Smooth muscle cell (in vitro differentiated cells): ENCODE results near the gene SMIM29. TPM values are rescaled to one million over a fixed set of nuclear protein-coding genes. Genes with fewer than 3 reads are reported as not detected.

Source experiments
- DNase-seq: peaks from one replicate; lab custom pipeline; 2025; ENCODE audit not compliant: unreplicated experiment; lab: John Stamatoyannopoulos, UW
- H2AFZ ChIP-seq: fragments of 200-600 bp; sonication (generic); 2 replicates; pipeline ENCODE4 v1.6.0; 2016; ENCODE audit warnings: antibody characterized with exemption, low read depth, mild to moderate bottlenecking
- H3F3A ChIP-seq: fragments of 200-600 bp; sonication (generic); 2 replicates; pipeline ENCODE4 v1.6.0; 2017; ENCODE audit warnings: antibody characterized with exemption, low read depth
- H3K27ac ChIP-seq: fragments of 200-600 bp; sonication (generic); 2 replicates; pipeline ENCODE4 v1.5.1; 2016; ENCODE audit warnings: low read depth, mild to moderate bottlenecking
- H3K27me3 ChIP-seq: fragments of 200-600 bp; sonication (generic); 2 replicates; pipeline ENCODE4 v1.6.1; 2016; ENCODE audit warnings: low read depth, mild to moderate bottlenecking
- H3K36me3 ChIP-seq: fragments of 200-600 bp; sonication (generic); 2 replicates; pipeline ENCODE4 v1.5.1; 2016; ENCODE audit warnings: low read depth
- H3K4me1 ChIP-seq: fragments of 200-600 bp; sonication (generic); 2 replicates; pipeline ENCODE4 v1.5.1; 2016; ENCODE audit warnings: low read depth
- H3K4me2 ChIP-seq: fragments of 200-600 bp; sonication (generic); 2 replicates; pipeline ENCODE4 v1.6.0; 2016; ENCODE audit warnings: mild to moderate bottlenecking
- H3K4me3 ChIP-seq: fragments of 200-600 bp; sonication (generic); 2 replicates; pipeline ENCODE4 v1.5.1; 2016; ENCODE audit warnings: mild to moderate bottlenecking
- H3K79me2 ChIP-seq: fragments of 200-600 bp; sonication (generic); 2 replicates; pipeline ENCODE4 v1.6.0; 2016; ENCODE audit warnings: low read depth, mild to moderate bottlenecking
- H3K9ac ChIP-seq: fragments of 200-600 bp; sonication (generic); 2 replicates; pipeline ENCODE4 v1.6.0; 2016; ENCODE audit warnings: low read depth
- H3K9me3 ChIP-seq: fragments of 200-600 bp; sonication (generic); replicated peaks from 2 replicates; pipeline ENCODE4 v1.5.1; 2016; ENCODE audit warnings: low read depth
- H4K20me1 ChIP-seq: fragments of 200-600 bp; sonication (generic); 2 replicates; pipeline ENCODE4 v1.6.0; 2016; ENCODE audit warnings: low read depth
- CTCF ChIP-seq: fragments of 200-600 bp; sonication (generic); IDR thresholded peaks from 2 replicates; pipeline ENCODE4 v1.5.1; 2017; ENCODE audit warnings: borderline replicate concordance, mild to moderate bottlenecking, antibody characterized with exemption; ENCODE audit not compliant: insufficient read depth, poor library complexity, severe bottlenecking
- WGBS: methylation state at CpG from one replicate; pipeline ENCODE4 v1.1.7; 2016; ENCODE audit warnings: low lambda C conversion rate; 5-methylcytosine and 5-hydroxymethylcytosine counted together
- polyA plus RNA-seq: library from polyadenylated mRNA; unstranded; fragments of >200 nt; fragmentation: Nextera tagmentation; extraction: Ambion mirVana; gene quantifications from 2 replicates; pipeline ENCODE4 v1.2.1, GENCODE V29; 2016
- total RNA-seq: library from RNA; depleted of rRNA; stranded (reverse); fragments of >200 nt; gene quantifications from 2 replicates; pipeline ENCODE4 v1.2.3, GENCODE V29; 2014

Gene SMIM29
- total and polyA plus RNA-seq, 2 experiments from 2014 or later: 29.2 to 29.7 TPM

DNA sequence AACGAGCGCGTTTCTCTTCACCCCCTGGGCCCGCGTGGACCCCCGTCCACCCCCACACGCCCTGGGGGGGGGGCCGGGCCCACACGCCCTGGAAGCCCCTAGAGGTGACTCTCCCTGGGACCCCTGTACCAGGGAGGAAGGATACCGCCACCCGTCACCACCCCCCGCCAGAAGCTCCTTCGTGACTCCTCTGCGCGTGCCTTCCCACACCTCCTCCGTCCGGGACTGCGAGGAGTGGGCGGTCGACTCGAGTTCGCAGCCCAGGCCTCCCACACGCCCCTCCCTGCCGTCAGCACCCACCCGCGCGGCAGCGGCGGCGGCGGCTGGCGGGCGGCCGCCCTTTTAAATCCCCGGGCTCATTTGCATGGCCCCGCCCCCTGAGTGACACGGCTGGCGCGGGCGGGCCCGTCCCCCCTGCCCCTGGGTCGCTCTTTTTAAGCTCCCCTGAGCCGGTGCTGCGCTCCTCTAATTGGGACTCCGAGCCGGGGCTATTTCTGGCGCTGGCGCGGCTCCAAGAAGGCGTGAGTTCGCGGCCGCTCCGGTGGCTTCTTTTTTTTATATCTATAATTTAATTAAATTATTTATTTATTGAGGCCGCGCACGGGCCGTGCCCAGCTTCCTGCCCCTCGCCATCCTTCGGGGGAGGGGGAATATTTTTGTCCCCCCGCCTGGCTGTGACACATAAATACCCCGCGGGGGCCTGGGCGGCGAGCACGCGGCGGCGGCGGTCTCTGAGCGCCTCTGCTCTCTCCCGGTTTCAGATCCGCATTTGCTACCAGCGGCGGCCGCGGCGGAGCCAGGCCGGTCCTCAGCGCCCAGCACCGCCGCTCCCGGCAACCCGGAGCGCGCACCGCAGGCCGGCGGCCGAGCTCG, 12.1 kb downstream of the SMIM29 start, which contains the start of gene HMGA1:
HMGA1 (plus strand) TSS at position 431 of the 873 bp plus-strand sequence. CDS start 3,908 bp downstream, outside the sequence.
- 1% methylated on average over 78 of the region's 91 CpGs for WGBS

DNA sequence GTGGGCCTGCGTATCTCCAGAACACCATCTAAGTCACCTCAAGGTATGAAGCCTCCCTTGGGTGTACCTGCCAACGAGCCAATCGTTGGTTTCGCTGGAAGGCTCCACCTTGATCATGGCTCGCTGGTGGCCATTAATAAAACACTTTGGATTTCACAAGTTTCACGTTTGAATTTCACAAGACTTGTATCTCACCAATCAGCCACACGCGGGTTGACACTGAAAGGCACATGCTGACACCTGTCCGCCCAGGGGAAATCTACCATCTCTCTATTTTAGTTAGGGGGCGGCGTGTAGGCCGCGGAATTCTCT, 12.7 kb downstream of the SMIM29 start:
- Histone ChIP-seq H3K4me3 (peak overlapping the region; percentile 88), H3K9me3 (no peaks in the 10 kb centered on the region), H3K4me2 (peak overlapping the region; percentile 88), H3K27me3 (no peaks in the 10 kb centered on the region), H3K4me1 (peaks cover 22% of the 10 kb centered on the region), H3K9ac (peak overlapping the region; percentile 69), H2AFZ (no peak overlapping the region), H4K20me1 (peaks cover 19% of the 10 kb centered on the region), H3K36me3 (no peaks in the 10 kb centered on the region), H3K27ac (peak overlapping the region; percentile 77), H3K79me2 (peaks cover 7% of the 10 kb centered on the region), H3F3A (peaks cover 15% of the 10 kb centered on the region)
- WGBS: 5% methylated on average over 13 of the region's 13 CpGs
- DNase-seq: no peak
- TF ChIP-seq CTCF: no peak

More for the DNA sequence above, 12.1 kb downstream of the SMIM29 start, which contains the start of gene HMGA1:
- no peaks in the 10 kb centered on the region for H3K9me3 ChIP-seq
- H3K4me2 ChIP-seq: peak within 1 kb of the TSS; percentile 98
- peak; percentile 72 for DNase-seq
- peak within 1 kb of the TSS; percentile 77 for H3K27ac ChIP-seq
- peak within 1 kb of the TSS; percentile 86 for H2AFZ ChIP-seq
- no peak for TF ChIP-seq CTCF
- peak within 1 kb of the TSS; percentile 88 for H3K4me3 ChIP-seq
- H3F3A ChIP-seq: peaks cover 15% of the 10 kb centered on the region
- no peaks in the 10 kb centered on the region for H3K27me3 ChIP-seq
- H3K4me1 ChIP-seq: peaks cover 22% of the 10 kb centered on the region
- peaks cover 7% of the 10 kb centered on the region for H3K79me2 ChIP-seq
- H3K36me3 ChIP-seq: no peaks in the 10 kb centered on the region
- H3K9ac ChIP-seq: peak within 1 kb of the TSS; percentile 69
- peaks cover 19% of the 10 kb centered on the region for H4K20me1 ChIP-seq

GRCh38 chr6:34235307-34236130, 13.3 kb downstream of the SMIM29 start:
- 4% methylated on average over 37 of the region's 75 CpGs for WGBS
- Histone ChIP-seq H3K4me3 (peak overlapping the region; percentile 88), H3K9ac (peak overlapping the region; percentile 69), H3K79me2 (peaks cover 7% of the 10 kb centered on the region), H3K36me3 (no peaks in the 10 kb centered on the region), H3K27ac (peak overlapping the region; percentile 77), H2AFZ (no peak overlapping the region), H3K4me2 (peak overlapping the region; percentile 88), H4K20me1 (peaks cover 19% of the 10 kb centered on the region), H3K27me3 (no peaks in the 10 kb centered on the region), H3K9me3 (no peaks in the 10 kb centered on the region), H3K4me1 (peaks cover 22% of the 10 kb centered on the region), H3F3A (peaks cover 15% of the 10 kb centered on the region)
- TF ChIP-seq CTCF: no peak
- DNase-seq: peak; percentile 32
